ENCODE measurements around the gene NPAS3. TPM values are rescaled to one million over a fixed set of nuclear protein-coding genes. Genes with fewer than 3 reads are reported as not detected.

Gene NPAS3
- total RNA-seq, 1 donor from 2014 or later, result not detected

GRCh38 chr14:33285902-33286700 is 347.4 kb downstream of the NPAS3 start:
- Histone ChIP-seq H3K9ac (no peak overlapping the region), H3K27ac (no peak overlapping the region), H3K36me3 (no peaks in the 10 kb centered on the region), H3K9me3 (ENCODE audit: low read depth) (no peaks in the 10 kb centered on the region), H3K4me1 (peaks cover 6% of the 10 kb centered on the region), H2AFZ (replicated peaks) (no peak overlapping the region), H4K20me1 (ENCODE audit: low read depth) (no peaks in the 10 kb centered on the region), H3K4me3 (no peak overlapping the region), H3K4me2 (no peak overlapping the region), H3F3A (ENCODE audit: low read depth) (no peaks in the 10 kb centered on the region), H3K27me3 (no peaks in the 10 kb centered on the region), H3K79me2 (ENCODE audit: low read depth) (no peaks in the 10 kb centered on the region)
- peaks cover 9% of the 10 kb centered on the region for H3K4me1 Mint-ChIP-seq
- no peak overlapping the region for H3K27ac Mint-ChIP-seq
- DNase-seq (ENCODE audit: low spot score), result no peak
- no peaks in the 10 kb centered on the region for H3K9me3 Mint-ChIP-seq
- no peak for TF ChIP-seq EZH2phosphoT487 (IDR thresholded peaks at IDR 0.05)
- TF ChIP-seq EZH2 (IDR thresholded peaks at IDR 0.05), result no peak
- TF ChIP-seq CTCF (IDR thresholded peaks at IDR 0.05), result no peak
- H3K27me3 Mint-ChIP-seq (ENCODE audit: insufficient read depth, low read depth), result no peaks in the 10 kb centered on the region
- H3K36me3 Mint-ChIP-seq, result peaks cover 2% of the 10 kb centered on the region
- no peak overlapping the region for H3K4me3 Mint-ChIP-seq

DNA sequence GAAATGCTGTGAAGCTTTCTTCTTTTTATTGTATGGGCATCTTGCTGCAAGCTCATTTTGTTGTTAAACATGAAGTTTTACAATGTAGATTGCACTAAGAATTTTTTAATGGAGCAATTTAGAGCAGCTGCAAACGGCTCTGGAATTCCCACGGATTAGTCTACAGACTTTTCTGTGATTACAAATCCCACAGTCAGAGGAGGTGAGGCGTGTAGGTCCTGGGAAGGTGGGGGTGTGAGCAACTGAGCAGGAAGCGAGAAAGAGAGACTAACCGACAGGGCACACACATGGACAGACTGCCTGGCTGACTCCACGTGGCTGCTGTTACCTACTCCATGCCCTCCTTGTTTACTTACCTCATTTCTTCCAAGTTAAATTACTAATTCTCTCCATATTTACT is 348.5 kb downstream of the NPAS3 start:
- Histone ChIP-seq H3K36me3 (no peaks in the 10 kb centered on the region), H4K20me1 (ENCODE audit: low read depth) (no peaks in the 10 kb centered on the region), H3F3A (ENCODE audit: low read depth) (no peaks in the 10 kb centered on the region), H3K4me1 (peaks cover 6% of the 10 kb centered on the region), H3K9me3 (ENCODE audit: low read depth) (no peaks in the 10 kb centered on the region), H3K4me2 (no peak overlapping the region), H2AFZ (replicated peaks) (no peak overlapping the region), H3K79me2 (ENCODE audit: low read depth) (no peaks in the 10 kb centered on the region), H3K9ac (no peak overlapping the region), H3K27me3 (no peaks in the 10 kb centered on the region), H3K27ac (no peak overlapping the region), H3K4me3 (no peak overlapping the region)
- DNase-seq (ENCODE audit: low spot score), result no peak
- Mint-ChIP-seq H3K36me3 (peaks cover 8% of the 10 kb centered on the region), H3K9me3 (peaks cover 2% of the 10 kb centered on the region), H3K27ac (no peak overlapping the region), H3K4me1 (peaks cover 9% of the 10 kb centered on the region), H3K4me3 (no peak overlapping the region), H3K27me3 (ENCODE audit: insufficient read depth, low read depth) (no peaks in the 10 kb centered on the region)
- TF ChIP-seq EZH2phosphoT487 (IDR thresholded peaks at IDR 0.05) (no peak), CTCF (IDR thresholded peaks at IDR 0.05) (no peak), EZH2 (IDR thresholded peaks at IDR 0.05) (no peak)

- no peaks in the 10 kb centered on the region for H4K20me1 ChIP-seq (ENCODE audit: low read depth)
- H3K4me1 ChIP-seq, result peaks cover 10% of the 10 kb centered on the region
- peaks cover 2% of the 10 kb centered on the region for H3K9me3 Mint-ChIP-seq
- no peaks in the 10 kb centered on the region for H3K9me3 ChIP-seq (ENCODE audit: low read depth)
- H3K36me3 ChIP-seq, result no peaks in the 10 kb centered on the region
- DNase-seq (ENCODE audit: low spot score), result no peak
- H3K4me1 Mint-ChIP-seq, result peaks cover 7% of the 10 kb centered on the region
- TF ChIP-seq EZH2phosphoT487 (IDR thresholded peaks at IDR 0.05) (no peak), CTCF (IDR thresholded peaks at IDR 0.05) (no peak), EZH2 (IDR thresholded peaks at IDR 0.05) (no peak)
- H3K36me3 Mint-ChIP-seq, result peaks cover 10% of the 10 kb centered on the region
- H3K27me3 Mint-ChIP-seq (ENCODE audit: insufficient read depth, low read depth), result no peaks in the 10 kb centered on the region
- H2AFZ ChIP-seq (replicated peaks), result peak overlapping the region; percentile 57
- no peak overlapping the region for H3K4me3 ChIP-seq
- no peak overlapping the region for H3K4me3 Mint-ChIP-seq
- H3K27ac ChIP-seq, result no peak overlapping the region
- H3F3A ChIP-seq (ENCODE audit: low read depth), result no peaks in the 10 kb centered on the region
- H3K4me2 ChIP-seq, result no peak overlapping the region
- no peak overlapping the region for H3K27ac Mint-ChIP-seq
- no peak overlapping the region for H3K9ac ChIP-seq
- H3K79me2 ChIP-seq (ENCODE audit: low read depth), result no peaks in the 10 kb centered on the region
- no peaks in the 10 kb centered on the region for H3K27me3 ChIP-seq
These were observed 352.0 kb downstream of the NPAS3 start for GRCh38 chr14:33290641-33291040.
